SK-N-MC (cell line): Measurements from ENCODE around the gene SMC2.

Experiments
- FOXP2 ChIP-seq: optimal IDR thresholded peaks from 2 replicates; pipeline ENCODE3; 2011; ENCODE audit warnings: mild to moderate bottlenecking, moderate library complexity; ENCODE audit not compliant: insufficient read depth; ENCODE audit errors: extremely low read length, control extremely low read depth
- POLR2AphosphoS5 ChIP-seq: IDR thresholded peaks from 2 replicates; pipeline ENCODE4 v1.6.1; 2012; ENCODE audit warnings: mild to moderate bottlenecking, low read depth, low read length, borderline replicate concordance

- TF ChIP-seq POLR2AphosphoS5 (no peak), FOXP2 (no peak)
Measured at GRCh38 chr9:104092192-104092591, 1.9 kb upstream of the SMC2 start.
